Mesenchymal stem cell (in vitro differentiated cells and primary cell): Measurements from ENCODE around the gene PDGFRB.

ENCODE experiments used
- DNase-seq: peaks from one replicate; pipeline ENCODE4 v3.0.0-alpha.2; 2013
- H2AFZ ChIP-seq: one replicate; pipeline ENCODE4 v1.6.1; 2013; ENCODE audit warnings: low read depth, mild to moderate bottlenecking, control low read depth, inconsistent platforms, low read length, moderate library complexity
- H2AK5ac ChIP-seq: 2 replicates; pipeline ENCODE4 v1.6.1; 2013; ENCODE audit warnings: low read length, moderate library complexity, mild to moderate bottlenecking, inconsistent platforms; ENCODE audit not compliant: severe bottlenecking
- H2BK120ac ChIP-seq: one replicate; pipeline ENCODE4 v1.6.1; 2013; ENCODE audit warnings: low read depth, mild to moderate bottlenecking, inconsistent platforms, low read length, moderate library complexity
- H2BK12ac ChIP-seq, 2 experiments: one replicate each; pipeline ENCODE4 v1.6.1; 2013; ENCODE audit warnings: inconsistent platforms in 2 of 2, low read length in 2 of 2, mild to moderate bottlenecking in 2 of 2, moderate library complexity in 2 of 2, control low read depth in 1 of 2
- H2BK15ac ChIP-seq: one replicate; pipeline ENCODE4 v1.6.1; 2013; ENCODE audit warnings: mild to moderate bottlenecking, low read depth, inconsistent platforms; ENCODE audit not compliant: poor library complexity, severe bottlenecking
- H2BK5ac ChIP-seq: 2 replicates; pipeline ENCODE4 v1.6.1; 2013; ENCODE audit warnings: low read depth, mild to moderate bottlenecking, low read length, control low read depth, inconsistent platforms; ENCODE audit not compliant: poor library complexity, severe bottlenecking
- H3K14ac ChIP-seq, 2 experiments: one replicate each; pipeline ENCODE4 v1.6.1; 2013; ENCODE audit warnings: inconsistent platforms in 2 of 2, low read length in 2 of 2, control low read depth in 1 of 2, mild to moderate bottlenecking in 1 of 2, moderate library complexity in 1 of 2
- H3K18ac ChIP-seq, 2 experiments: one replicate each; pipeline ENCODE4 v1.6.1; 2013; ENCODE audit warnings: inconsistent platforms in 2 of 2, low read length in 2 of 2, control low read depth in 1 of 2, low read depth in 1 of 2, mild to moderate bottlenecking in 1 of 2
- H3K23ac ChIP-seq, 2 experiments: one replicate each; pipeline ENCODE4 v1.6.1; 2013; ENCODE audit warnings: inconsistent platforms in 2 of 2, low read length in 2 of 2, mild to moderate bottlenecking in 2 of 2, moderate library complexity in 2 of 2, control low read depth in 1 of 2
- H3K27ac ChIP-seq: 2 replicates; pipeline ENCODE4 v1.5.1; 2013; ENCODE audit warnings: mild to moderate bottlenecking, moderate library complexity, low read length, control low read depth, inconsistent platforms; ENCODE audit not compliant: poor library complexity, severe bottlenecking
- H3K27me3 ChIP-seq, 2 experiments: 2 replicates each; pipeline versions ENCODE4 v1.6.1 to v1.7.0; 2013; ENCODE audit warnings: low read length in 2 of 2, mild to moderate bottlenecking in 2 of 2, moderate library complexity in 2 of 2, control low read depth in 1 of 2, inconsistent platforms in 1 of 2; ENCODE audit not compliant: control insufficient read depth in 1 of 2, insufficient read depth in 1 of 2
- H3K36me3 ChIP-seq, 2 experiments: 2 replicates each; pipeline versions ENCODE4 v1.6.1 to v1.7.0; 2013; ENCODE audit warnings: low read length in 2 of 2, control low read depth in 1 of 2, inconsistent platforms in 1 of 2, low read depth in 1 of 2, mild to moderate bottlenecking in 1 of 2; ENCODE audit not compliant: insufficient read depth in 2 of 2, control insufficient read depth in 1 of 2
- H3K4ac ChIP-seq, 2 experiments: one replicate each; pipeline ENCODE4 v1.6.1; 2013; ENCODE audit warnings: inconsistent platforms in 2 of 2, low read length in 2 of 2, mild to moderate bottlenecking in 2 of 2, moderate library complexity in 2 of 2, control low read depth in 1 of 2, low read depth in 1 of 2
- H3K4me1 ChIP-seq: 2 replicates; pipeline ENCODE4 v1.6.1; 2013; ENCODE audit warnings: low read depth, low read length, control low read depth; ENCODE audit not compliant: control insufficient read depth, insufficient read depth
- H3K4me2 ChIP-seq: 2 replicates; pipeline ENCODE4 v1.6.1; 2013; ENCODE audit warnings: low read length, mild to moderate bottlenecking, inconsistent platforms; ENCODE audit not compliant: poor library complexity, severe bottlenecking
- H3K4me3 ChIP-seq, 2 experiments: 2 replicates each; pipeline versions ENCODE4 v1.5.1 to v1.7.0; 2013; ENCODE audit warnings: low read length in 2 of 2, mild to moderate bottlenecking in 2 of 2, control low read depth in 1 of 2, low read depth in 1 of 2; ENCODE audit not compliant: insufficient read depth in 1 of 2
- H3K79me1 ChIP-seq: replicated peaks from 2 replicates; pipeline ENCODE4 v1.6.1; 2013; ENCODE audit warnings: mild to moderate bottlenecking, control low read depth, low read length, inconsistent platforms; ENCODE audit not compliant: poor library complexity, severe bottlenecking
- H3K9ac ChIP-seq: 2 replicates; pipeline ENCODE4 v1.7.0; 2013; ENCODE audit warnings: mild to moderate bottlenecking, low read length, moderate library complexity
- H3K9me3 ChIP-seq: 2 replicates; pipeline ENCODE4 v1.7.0; 2013; ENCODE audit warnings: mild to moderate bottlenecking, low read length; ENCODE audit not compliant: control insufficient read depth
- H4K8ac ChIP-seq: one replicate; pipeline ENCODE4 v1.6.1; 2013; ENCODE audit warnings: inconsistent platforms, mild to moderate bottlenecking, low read length, moderate library complexity
- H4K91ac ChIP-seq: one replicate; pipeline ENCODE4 v1.6.1; 2013; ENCODE audit warnings: mild to moderate bottlenecking, low read length, inconsistent platforms
- WGBS: methylation state at CpG from one replicate; pipeline ENCODE4 v1.1.7; 2013; ENCODE audit warnings: mixed read lengths; 5-methylcytosine and 5-hydroxymethylcytosine counted together

PDGFRB gene

GRCh38 chr5:150163547-150164059 lies 8.0 kb upstream of the PDGFRB start:
- no peak for DNase-seq
- Histone ChIP-seq H4K8ac (peak overlapping the region; percentile 90), H2BK12ac (peak overlapping the region; percentile 52 to 90), H3K79me1 (peaks cover 2% of the 10 kb centered on the region), H3K4me1 (peaks cover 22% of the 10 kb centered on the region), H3K14ac (peak overlapping the region in 1 of 2 experiments; percentile 18), H3K9ac (peak overlapping the region; percentile 79), H3K9me3 (no peaks in the 10 kb centered on the region), H2BK120ac (peak overlapping the region; percentile 73), H3K4me3 (peak overlapping the region in 1 of 2 experiments; percentile 30), H3K4ac (peak overlapping the region; percentile 54 to 60), H3K18ac (peak overlapping the region; percentile 47 to 91), H3K27ac (no peak overlapping the region), H3K4me2 (no peak overlapping the region), H2AFZ (no peak overlapping the region), H3K23ac (no peak overlapping the region), H3K27me3 (no peaks in the 10 kb centered on the region), H2BK15ac (peak overlapping the region; percentile 70), H4K91ac (peak overlapping the region; percentile 92), H2BK5ac (peak overlapping the region; percentile 26), H3K36me3 (no peaks in the 10 kb centered on the region), H2AK5ac (peak overlapping the region; percentile 82)
- 42% methylated on average over 13 of the region's 13 CpGs for WGBS

GRCh38 chr5:150163035-150163434 lies 7.4 kb upstream of the PDGFRB start:
- H3K23ac ChIP-seq = no peak overlapping the region
- H3K4ac ChIP-seq = peak overlapping the region; percentile 54 to 60
- peak overlapping the region in 1 of 2 experiments; percentile 30 for H3K4me3 ChIP-seq
- H3K36me3 ChIP-seq = no peaks in the 10 kb centered on the region
- H4K91ac ChIP-seq = no peak overlapping the region
- no peak overlapping the region for H3K4me2 ChIP-seq
- 69% methylated on average over 3 of the region's 3 CpGs for WGBS
- no peak overlapping the region for H2AFZ ChIP-seq
- no peak overlapping the region for H2BK15ac ChIP-seq
- no peak overlapping the region for H2AK5ac ChIP-seq
- peak overlapping the region; percentile 73 for H2BK120ac ChIP-seq
- no peaks in the 10 kb centered on the region for H3K9me3 ChIP-seq
- peaks cover 2% of the 10 kb centered on the region for H3K79me1 ChIP-seq
- H4K8ac ChIP-seq = peak overlapping the region; percentile 90
- no peak for DNase-seq
- peak overlapping the region; percentile 79 for H3K9ac ChIP-seq
- no peaks in the 10 kb centered on the region for H3K27me3 ChIP-seq
- no peak overlapping the region for H3K14ac ChIP-seq
- peak overlapping the region in 1 of 2 experiments; percentile 90 for H2BK12ac ChIP-seq
- peak overlapping the region; percentile 47 to 91 for H3K18ac ChIP-seq
- H3K4me1 ChIP-seq = peaks cover 26% of the 10 kb centered on the region
- no peak overlapping the region for H3K27ac ChIP-seq
- H2BK5ac ChIP-seq = no peak overlapping the region

- H3K27me3 ChIP-seq = no peaks in the 10 kb centered on the region
- peak overlapping the region; percentile 52 to 70 for H3K18ac ChIP-seq
- DNase-seq = no peak
- no peak overlapping the region for H3K23ac ChIP-seq
- no peak overlapping the region for H3K4me2 ChIP-seq
- H3K27ac ChIP-seq = no peak overlapping the region
- no peak overlapping the region for H2BK5ac ChIP-seq
- 75% methylated on average over 3 of the region's 3 CpGs for WGBS
- peak overlapping the region; percentile 88 to 98 for H2BK12ac ChIP-seq
- no peak overlapping the region for H2AFZ ChIP-seq
- H4K8ac ChIP-seq = peak overlapping the region; percentile 95
- H3K79me1 ChIP-seq = peaks cover 2% of the 10 kb centered on the region
- peak overlapping the region; percentile 51 to 82 for H3K4ac ChIP-seq
- H2BK120ac ChIP-seq = peak overlapping the region; percentile 74
- H3K36me3 ChIP-seq = no peaks in the 10 kb centered on the region
- peak overlapping the region; percentile 13 for H2AK5ac ChIP-seq
- H3K4me3 ChIP-seq = no peak overlapping the region
- H2BK15ac ChIP-seq = no peak overlapping the region
- peak overlapping the region; percentile 93 for H4K91ac ChIP-seq
- H3K9ac ChIP-seq = peak overlapping the region; percentile 70
- H3K9me3 ChIP-seq = no peaks in the 10 kb centered on the region
- H3K14ac ChIP-seq = no peak overlapping the region
- peaks cover 30% of the 10 kb centered on the region for H3K4me1 ChIP-seq
Measured at GRCh38 chr5:150162142-150162513, 6.5 kb upstream of the PDGFRB start.

DNA sequence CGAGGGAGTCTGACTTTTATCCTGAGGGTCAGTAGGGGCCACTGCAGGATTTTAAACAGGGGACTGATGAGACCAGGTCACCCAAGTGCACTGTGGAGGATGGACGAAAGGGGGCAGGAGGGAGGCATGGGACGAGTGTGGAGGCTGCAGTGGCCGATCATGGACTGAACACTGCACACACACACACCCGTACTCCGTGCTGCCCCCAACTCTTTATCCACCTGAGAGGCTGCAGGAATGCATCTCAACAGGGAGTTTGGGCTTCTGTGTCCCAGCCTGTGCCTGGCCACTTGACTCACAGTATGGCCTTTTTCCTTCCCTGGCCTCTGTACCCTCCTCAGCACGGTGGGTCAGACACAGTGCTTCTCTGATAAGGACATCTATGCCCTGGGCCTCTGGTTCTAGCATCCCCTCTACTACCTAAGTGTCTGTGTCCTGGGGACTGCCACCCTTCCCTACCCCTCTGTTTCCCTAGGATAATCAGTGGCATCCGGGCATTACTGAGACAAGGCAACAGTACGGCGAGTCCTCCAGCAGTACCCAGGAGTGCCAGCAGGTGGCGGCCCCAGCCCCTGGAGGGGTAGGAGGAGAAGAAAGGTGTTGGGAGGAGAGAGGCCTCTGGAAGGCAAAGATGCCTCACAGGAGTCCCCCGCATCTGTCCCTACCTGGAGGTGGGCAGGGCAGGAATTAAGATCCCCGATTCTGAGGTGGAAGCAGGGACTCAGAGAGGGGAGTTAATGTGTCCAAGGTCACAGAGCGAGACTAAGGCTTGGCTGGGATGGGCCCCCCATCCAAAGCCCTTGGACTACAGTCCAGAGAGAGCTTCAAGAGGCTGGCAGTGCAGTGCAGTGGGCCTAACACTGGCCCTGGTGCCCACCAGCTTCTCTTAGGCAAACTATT lies 5.8 kb upstream of the PDGFRB start:
- H3K4me2 ChIP-seq = no peak overlapping the region
- H4K91ac ChIP-seq = peak overlapping the region; percentile 92
- peak overlapping the region; percentile 44 to 90 for H3K4ac ChIP-seq
- peak overlapping the region; percentile 70 for H3K9ac ChIP-seq
- H2BK12ac ChIP-seq = peak overlapping the region; percentile 95 to 98
- peaks cover 30% of the 10 kb centered on the region for H3K4me1 ChIP-seq
- H3K27me3 ChIP-seq = no peaks in the 10 kb centered on the region
- H3K79me1 ChIP-seq = peaks cover 2% of the 10 kb centered on the region
- H2BK120ac ChIP-seq = peak overlapping the region; percentile 22
- peak; percentile 82 for DNase-seq
- no peak overlapping the region for H3K4me3 ChIP-seq
- no peaks in the 10 kb centered on the region for H3K9me3 ChIP-seq
- H2BK5ac ChIP-seq = no peak overlapping the region
- H3K27ac ChIP-seq = no peak overlapping the region
- H2AFZ ChIP-seq = peak overlapping the region; percentile 44
- peak overlapping the region; percentile 95 for H4K8ac ChIP-seq
- 23% methylated on average over 14 of the region's 14 CpGs for WGBS
- H3K18ac ChIP-seq = peak overlapping the region; percentile 49 to 78
- no peaks in the 10 kb centered on the region for H3K36me3 ChIP-seq
- no peak overlapping the region for H3K14ac ChIP-seq
- peak overlapping the region; percentile 44 for H2BK15ac ChIP-seq
- H2AK5ac ChIP-seq = no peak overlapping the region
- no peak overlapping the region for H3K23ac ChIP-seq
